Measurements from ENCODE around the gene ADRA2B.
A peak's percentile ranks its signal among the peaks of the same experiment; 100 is the strongest.
"Not testable (repeated sequence)": the region's sequence is repeated elsewhere in the genome, so short reads cannot be mapped to it uniquely, and the experiment has no call there.

ADRA2B gene

GRCh38 chr2:96150791-96151594 is 34.6 kb upstream of the ADRA2B start:
- no peak for DNase-seq (ENCODE audit: low read depth, low spot score)

GRCh38 chr2:96150007-96150640 is 33.8 kb upstream of the ADRA2B start:
- DNase-seq (ENCODE audit: low read depth, low spot score), result no peak

DNA sequence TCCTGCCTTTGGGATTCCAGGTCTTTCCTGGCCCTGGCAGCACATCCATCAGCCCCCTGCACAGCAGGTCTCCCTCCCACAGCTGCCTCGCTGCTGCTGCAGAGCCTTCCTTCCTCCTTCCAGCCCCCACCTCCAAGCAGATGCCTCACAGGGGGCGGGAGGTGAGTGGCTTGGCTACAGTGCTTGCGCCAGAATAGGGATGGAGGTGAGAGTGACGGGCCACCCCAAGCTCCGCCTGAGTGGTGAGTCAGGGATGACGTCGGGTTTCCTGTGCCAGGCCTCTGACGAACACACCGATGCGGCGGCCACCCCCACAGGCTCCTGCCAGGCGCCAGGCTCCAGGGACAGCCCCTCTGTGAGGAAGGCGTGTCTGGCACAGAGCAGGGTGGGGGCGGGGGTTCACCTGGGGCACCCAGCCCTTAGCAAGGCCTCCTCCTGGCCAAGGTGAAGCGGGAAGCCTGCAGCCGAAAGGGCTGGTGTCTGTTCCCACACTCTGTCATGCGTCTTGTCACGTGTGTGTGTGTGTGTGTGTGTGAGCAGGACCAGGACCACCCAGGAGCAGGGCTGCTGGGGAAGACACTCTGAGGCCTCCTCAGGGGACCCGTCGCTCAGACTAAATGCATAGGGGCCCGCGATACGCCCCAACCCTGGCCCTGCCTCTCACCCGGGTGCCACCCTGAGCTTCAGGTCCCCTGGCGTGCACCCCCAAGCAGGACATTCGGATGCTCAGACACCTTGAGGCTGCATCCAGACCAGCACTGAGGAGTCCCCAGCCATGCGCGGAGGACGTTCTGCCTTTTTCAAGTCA is 32.2 kb upstream of the ADRA2B start:
- peak; percentile 91 for DNase-seq (ENCODE audit: low read depth, low spot score)

- DNase-seq (ENCODE audit: low read depth, low spot score), result no peak
Measured at GRCh38 chr2:96147593-96148201, 31.3 kb upstream of the ADRA2B start.

- no peak for DNase-seq (ENCODE audit: low read depth, low spot score)
Measured at GRCh38 chr2:96146881-96147592, 30.7 kb upstream of the ADRA2B start.

- peak; percentile 82 for DNase-seq (ENCODE audit: low read depth, low spot score)
Measured at GRCh38 chr2:96146153-96146880, 29.9 kb upstream of the ADRA2B start.

DNA sequence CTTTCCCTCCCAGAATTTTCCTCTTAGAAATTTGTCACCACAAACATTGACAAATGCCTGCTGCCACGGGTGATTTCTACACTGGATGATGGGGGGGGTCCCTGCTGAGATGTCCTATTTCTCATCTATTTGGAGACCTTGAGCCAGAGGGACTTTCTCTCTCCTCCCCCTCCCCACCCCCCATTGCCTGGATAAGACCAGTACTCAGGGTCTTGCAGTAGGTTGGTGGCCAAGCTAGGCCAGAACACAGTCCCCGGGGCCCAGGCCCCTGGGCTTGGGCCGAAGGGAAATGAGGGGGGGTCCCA is 29.4 kb upstream of the ADRA2B start:
- DNase-seq (ENCODE audit: low read depth, low spot score), result no peak

GRCh38 chr2:96145036-96145847 is 28.9 kb upstream of the ADRA2B start, which contains the start of gene DUSP2:
TSS of gene DUSP2 (minus strand) at chr2:96145440. CDS start at chr2:96145354, 86 bp downstream.
- DNase-seq (ENCODE audit: low read depth, low spot score), result peak; percentile 81

GRCh38 chr2:96144481-96145035 is 28.2 kb upstream of the ADRA2B start:
- no peak for DNase-seq (ENCODE audit: low read depth, low spot score)

GRCh38 chr2:96143848-96144480 is 27.6 kb upstream of the ADRA2B start:
- no peak for DNase-seq (ENCODE audit: low read depth, low spot score)

- DNase-seq (ENCODE audit: low read depth, low spot score), result no peak
Measured at GRCh38 chr2:96143231-96143847, 27.0 kb upstream of the ADRA2B start.

- peak; percentile 53 for DNase-seq (ENCODE audit: low read depth, low spot score)
Measured at GRCh38 chr2:96142217-96143113, 26.1 kb upstream of the ADRA2B start.

DNA sequence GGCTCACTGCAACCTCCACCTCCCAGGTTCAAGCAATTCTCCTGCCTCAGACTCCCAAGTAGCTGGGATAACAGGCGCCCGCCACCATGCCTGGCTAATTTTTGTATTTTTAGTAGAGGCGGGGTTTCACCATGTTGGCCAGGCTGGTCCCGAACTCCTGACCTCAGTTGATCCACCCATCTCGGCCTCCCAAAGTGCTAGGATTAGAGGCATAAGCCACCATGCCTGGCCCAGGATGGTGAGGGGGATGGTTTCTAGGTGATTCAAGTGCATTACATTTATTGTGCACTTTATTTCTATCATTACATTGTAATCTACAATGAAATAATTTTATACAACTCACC is 25.2 kb upstream of the ADRA2B start:
- DNase-seq (ENCODE audit: low read depth, low spot score), result not testable (repeated sequence)

GRCh38 chr2:96140941-96141623 is 24.7 kb upstream of the ADRA2B start:
- no peak for DNase-seq (ENCODE audit: low read depth, low spot score)

DNA sequence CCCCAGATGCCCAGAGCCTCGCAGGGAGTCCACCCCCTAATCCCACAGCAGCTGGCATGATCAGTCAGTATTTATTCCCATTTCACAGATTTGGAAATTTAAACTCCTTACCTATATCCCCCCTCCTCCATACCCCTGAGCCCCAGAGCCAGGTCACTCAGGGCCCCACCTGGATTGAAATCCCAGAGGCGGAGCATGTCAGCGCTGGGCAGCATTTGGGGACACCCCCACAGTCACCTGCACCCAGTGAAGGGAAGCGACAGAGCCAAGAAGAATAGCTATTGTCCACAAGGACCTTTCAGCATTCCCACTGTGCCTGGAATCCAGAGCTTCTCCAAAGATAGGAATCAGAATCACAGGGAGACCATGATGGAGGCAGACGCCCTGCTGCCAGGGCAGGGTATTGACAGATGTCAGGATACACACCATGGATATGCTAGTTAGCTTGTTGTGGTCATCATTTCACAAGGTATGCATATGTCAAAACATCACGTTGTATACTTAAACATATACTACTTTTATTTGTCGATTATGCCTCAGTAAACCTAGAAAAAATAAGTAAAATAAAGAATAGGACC is 22.9 kb upstream of the ADRA2B start:
- DNase-seq (ENCODE audit: low read depth, low spot score), result no peak

All from activated naive CD8-positive, alpha-beta T cell treated with anti-CD3 and anti-CD28 coated beads, Interleukin-2, amount 50 U/mL, for 16 hours (primary cell).